Measurements from ENCODE around the gene IGSF9.

The IGSF9 gene

DNA sequence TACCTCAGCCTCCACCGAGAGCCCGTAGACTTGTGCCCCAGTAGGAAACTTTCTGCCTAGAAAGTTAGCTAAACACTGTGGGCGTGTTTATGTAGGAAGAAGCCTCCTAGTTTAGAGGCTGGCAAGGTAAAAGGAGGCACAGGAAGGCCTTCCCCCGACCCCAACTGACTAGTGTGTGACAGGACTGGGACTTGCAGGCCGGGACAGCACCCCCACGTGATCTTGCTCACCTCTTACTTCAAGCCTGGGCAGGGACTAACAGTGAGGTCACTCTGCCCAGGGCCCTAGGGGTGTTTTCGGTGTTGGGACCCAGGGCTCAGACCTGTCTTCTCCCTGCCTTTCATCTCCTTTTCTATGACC is 19.7 kb downstream of the IGSF9 start:
- in situ Hi-C loops (cut with HindIII; ENCODE audit: low sequenced_read_pairs): no loop called here
- DNase-seq (ENCODE audit: low read depth, low spot score): no peak
- TF ChIP-seq, protein P1, sequence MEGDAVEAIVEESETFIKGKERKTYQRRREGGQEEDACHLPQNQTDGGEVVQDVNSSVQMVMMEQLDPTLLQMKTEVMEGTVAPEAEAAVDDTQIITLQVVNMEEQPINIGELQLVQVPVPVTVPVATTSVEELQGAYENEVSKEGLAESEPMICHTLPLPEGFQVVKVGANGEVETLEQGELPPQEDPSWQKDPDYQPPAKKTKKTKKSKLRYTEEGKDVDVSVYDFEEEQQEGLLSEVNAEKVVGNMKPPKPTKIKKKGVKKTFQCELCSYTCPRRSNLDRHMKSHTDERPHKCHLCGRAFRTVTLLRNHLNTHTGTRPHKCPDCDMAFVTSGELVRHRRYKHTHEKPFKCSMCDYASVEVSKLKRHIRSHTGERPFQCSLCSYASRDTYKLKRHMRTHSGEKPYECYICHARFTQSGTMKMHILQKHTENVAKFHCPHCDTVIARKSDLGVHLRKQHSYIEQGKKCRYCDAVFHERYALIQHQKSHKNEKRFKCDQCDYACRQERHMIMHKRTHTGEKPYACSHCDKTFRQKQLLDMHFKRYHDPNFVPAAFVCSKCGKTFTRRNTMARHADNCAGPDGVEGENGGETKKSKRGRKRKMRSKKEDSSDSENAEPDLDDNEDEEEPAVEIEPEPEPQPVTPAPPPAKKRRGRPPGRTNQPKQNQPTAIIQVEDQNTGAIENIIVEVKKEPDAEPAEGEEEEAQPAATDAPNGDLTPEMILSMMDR (IDR thresholded peaks at IDR 0.05; ENCODE audit: low read depth, low read length): no peak
- H3K4me3 ChIP-seq (ENCODE audit: low read depth, low read length): peak overlapping the region; percentile 82

DNA sequence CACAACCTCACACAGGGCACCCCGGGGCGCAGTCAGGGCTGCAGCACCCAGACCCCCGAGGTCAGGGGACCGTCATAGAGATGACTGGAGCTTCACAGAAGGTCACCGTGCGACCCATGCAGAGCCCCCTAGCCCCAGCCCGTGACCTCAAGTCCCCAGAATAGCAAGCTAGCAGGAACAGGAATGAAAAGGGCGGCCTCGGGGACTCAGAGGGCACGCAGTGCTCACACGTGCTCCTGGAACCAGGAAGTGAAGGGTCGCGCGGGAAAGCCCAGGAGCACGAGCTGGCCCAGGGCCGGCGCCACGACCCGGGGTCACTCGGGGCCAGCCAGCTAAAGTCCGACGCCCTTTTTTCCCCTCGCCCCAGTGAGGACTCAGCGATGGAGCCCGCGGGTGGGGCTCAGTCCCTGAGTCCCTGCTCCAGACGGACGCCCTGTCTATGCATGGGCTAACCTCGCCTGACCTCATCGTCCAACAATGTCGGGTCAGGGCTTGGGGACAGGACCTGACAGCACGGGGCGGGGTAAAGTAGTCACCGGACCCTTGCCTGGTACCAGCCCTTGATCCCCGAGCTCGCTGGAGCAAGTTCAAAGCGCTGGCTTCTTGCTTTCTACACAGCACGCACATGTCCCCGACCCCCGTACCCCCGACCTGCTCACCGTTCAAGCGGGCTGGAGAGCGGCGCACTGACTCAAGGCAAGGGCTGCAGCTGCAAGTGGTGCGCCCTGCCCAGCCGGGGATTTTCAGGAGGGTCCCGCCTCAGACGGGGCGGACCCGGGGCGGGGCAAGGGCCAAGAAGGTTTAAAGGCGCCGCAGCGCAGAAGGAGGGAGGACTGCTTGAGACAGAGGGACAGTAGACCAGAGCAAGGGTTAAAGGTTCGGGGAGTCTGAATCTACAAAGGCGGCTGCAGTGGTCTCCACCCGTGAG is 20.4 kb downstream of the IGSF9 start, which contains the start of gene TAGLN2:
TAGLN2 (minus strand) TSS at position 717 of the 928 bp plus-strand sequence. CDS start 4,998 bp downstream, outside the sequence.
- peak within 1 kb of the TSS; percentile 82 for H3K4me3 ChIP-seq (ENCODE audit: low read depth, low read length)
- in situ Hi-C loops (cut with HindIII; ENCODE audit: low sequenced_read_pairs): no loop called here
- DNase-seq (ENCODE audit: low read depth, low spot score): peak; percentile 96
- TF ChIP-seq, protein P1 (IDR thresholded peaks at IDR 0.05; ENCODE audit: low read depth, low read length): no peak

DNA sequence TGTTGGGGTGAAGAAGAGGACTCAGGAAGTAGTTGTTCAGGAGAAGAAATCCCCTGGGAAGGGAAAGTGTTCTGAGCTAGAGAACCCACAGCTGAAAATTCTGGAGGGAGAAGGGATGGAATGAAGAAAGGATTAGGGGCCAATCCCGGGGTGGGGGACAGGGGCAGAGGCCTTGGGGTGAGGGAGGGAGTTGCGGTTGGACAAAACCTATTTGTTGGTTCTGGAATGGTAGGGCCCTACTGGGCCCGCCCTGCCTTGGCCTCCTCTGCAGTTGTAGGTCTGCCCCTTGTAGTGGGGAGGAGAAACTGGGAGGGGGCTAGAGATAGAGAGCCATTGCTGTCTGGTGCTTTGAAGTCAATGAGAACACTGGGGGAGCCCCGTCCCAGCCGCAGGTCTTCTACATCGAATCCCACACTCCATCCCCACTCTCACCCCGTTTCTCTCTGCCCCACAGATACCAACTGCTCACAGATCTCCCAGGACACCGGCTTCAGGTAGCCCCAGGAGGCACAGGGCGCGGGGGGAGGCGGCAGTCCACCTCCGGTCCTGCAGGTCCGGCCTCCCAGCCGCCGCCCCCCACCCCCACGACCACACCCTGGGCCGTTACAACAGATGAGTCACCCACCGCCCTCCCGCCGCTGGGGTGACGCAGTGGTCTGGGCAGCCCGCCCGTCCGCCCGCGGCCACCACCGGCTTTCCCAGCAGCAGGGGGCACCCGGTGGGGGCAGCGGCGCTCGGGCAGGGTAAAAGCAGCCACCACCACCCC is 21.2 kb downstream of the IGSF9 start:
- peak overlapping the region; percentile 82 for H3K4me3 ChIP-seq (ENCODE audit: low read depth, low read length)
- peak; percentile 96 for DNase-seq (ENCODE audit: low read depth, low spot score)
- in situ Hi-C loops (cut with HindIII; ENCODE audit: low sequenced_read_pairs): no loop called here
- TF ChIP-seq, protein P1 (IDR thresholded peaks at IDR 0.05; ENCODE audit: low read depth, low read length): no peak

DNA sequence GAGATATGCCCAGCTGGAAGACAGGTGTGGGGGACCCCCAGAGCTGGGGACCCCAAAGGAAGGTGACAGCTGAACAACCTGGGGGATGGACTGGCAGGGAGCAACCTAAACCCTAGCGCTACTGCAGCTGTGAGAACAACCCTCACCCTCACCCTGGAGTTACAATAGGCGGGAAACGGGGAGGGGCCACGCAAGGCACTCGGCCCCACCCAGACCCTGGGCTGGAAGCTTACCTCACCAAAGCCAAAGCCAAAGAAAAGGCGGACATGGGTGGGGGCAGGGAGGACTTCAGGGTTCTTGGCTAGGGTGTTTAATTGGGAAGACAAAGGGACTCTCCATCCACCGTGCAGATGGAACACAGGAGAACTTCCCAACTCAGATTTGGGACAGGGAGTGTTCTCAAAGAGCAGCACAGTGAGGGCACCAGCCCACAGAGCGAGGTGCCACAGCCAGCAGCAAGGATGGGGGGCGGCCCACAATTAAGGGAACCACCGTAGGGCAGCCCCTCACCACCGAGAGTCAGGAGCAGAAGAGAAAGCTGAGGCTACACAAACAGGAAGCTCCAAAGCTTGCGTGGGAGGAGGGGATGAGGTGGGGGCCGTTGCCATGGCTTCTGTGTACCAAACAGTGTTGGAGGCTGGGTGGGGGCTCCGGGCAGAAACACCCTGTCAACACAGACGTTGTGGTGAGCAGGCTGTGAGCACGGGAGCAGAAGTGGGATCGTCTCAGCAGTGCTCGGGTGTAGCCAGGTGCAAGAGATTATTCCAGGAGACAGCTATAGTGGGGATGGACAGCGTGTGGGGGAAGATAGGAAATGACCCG is 22.0 kb downstream of the IGSF9 start:
- DNase-seq (ENCODE audit: low read depth, low spot score): peak; percentile 93
- H3K4me3 ChIP-seq (ENCODE audit: low read depth, low read length): peak overlapping the region; percentile 82
- TF ChIP-seq, protein P1 (IDR thresholded peaks at IDR 0.05; ENCODE audit: low read depth, low read length): no peak
- in situ Hi-C loops (cut with HindIII; ENCODE audit: low sequenced_read_pairs): no loop called here

DNA sequence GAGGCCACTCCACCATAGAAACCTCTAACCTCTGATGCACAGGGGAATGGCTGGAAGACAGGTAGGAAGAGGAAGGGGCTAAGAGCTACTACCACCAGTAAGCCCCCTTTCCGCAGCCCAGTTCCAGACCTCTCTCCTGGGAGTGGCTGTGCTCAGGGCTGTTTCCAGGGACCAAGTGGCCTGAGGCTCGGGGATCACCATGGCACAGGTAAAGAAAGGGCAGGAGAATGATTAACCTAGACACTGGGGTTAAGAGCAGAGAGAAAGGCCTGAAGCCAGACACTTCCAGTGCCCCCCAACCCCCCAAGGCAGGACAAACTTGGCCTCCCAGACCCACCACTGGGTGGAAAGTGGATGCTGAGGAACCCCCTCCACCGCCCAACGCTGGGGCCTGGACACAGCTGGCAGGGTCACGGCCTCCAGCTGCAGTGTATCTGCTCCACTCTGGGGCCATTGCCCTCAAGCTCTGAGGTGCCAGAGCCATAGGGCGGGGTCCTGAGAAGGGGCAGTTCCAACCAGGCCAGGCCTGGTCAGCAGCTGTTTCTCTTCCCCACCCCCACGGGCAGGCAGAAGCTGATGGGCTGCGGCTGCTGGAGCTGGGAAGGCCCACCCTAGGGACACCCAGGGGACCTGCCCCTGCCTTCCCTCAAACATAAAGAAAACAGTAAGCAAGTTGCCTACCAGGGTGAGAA is 22.8 kb downstream of the IGSF9 start:
- in situ Hi-C loops (cut with HindIII; ENCODE audit: low sequenced_read_pairs): no loop called here
- DNase-seq (ENCODE audit: low read depth, low spot score): no peak

More for the DNA sequence above, 22.8 kb downstream of the IGSF9 start:
- TF ChIP-seq, protein P1 (IDR thresholded peaks at IDR 0.05; ENCODE audit: low read depth, low read length): no peak
- H3K4me3 ChIP-seq (ENCODE audit: low read depth, low read length): peak overlapping the region; percentile 82
